Kidney (tissue), 14 donors: Measurements from ENCODE around the gene C1QTNF6. TPM values are rescaled to one million over a fixed set of nuclear protein-coding genes. Genes with fewer than 3 reads are reported as not detected.

Experiments used
- DNase-seq, 5 donors: peaks; one replicate each; pipeline ENCODE4 v3.0.0-alpha.2; 2013 to 2020
- FAIRE-seq: peaks from 2 replicates; lab custom pipeline; 2012; peaks lifted over from hg19 to GRCh38; lab: Jason Lieb, UNC
- H3K27ac ChIP-seq, 2 donors: one replicate each; pipeline ENCODE4 v1.7.0; 2013; ENCODE audit warnings: low read depth in 2 of 2, low read length in 2 of 2, inconsistent platforms in 1 of 2
- H3K27me3 ChIP-seq: one replicate; pipeline ENCODE4 v1.7.1; 2013; ENCODE audit warnings: low read length, inconsistent platforms; ENCODE audit not compliant: control insufficient read depth, insufficient read depth
- H3K36me3 ChIP-seq, 3 donors: one replicate each; pipeline versions ENCODE4 v1.7.0 to v1.7.1; 2013; ENCODE audit warnings: low read length in 3 of 3, control low read depth in 1 of 3, inconsistent platforms in 1 of 3; ENCODE audit not compliant: insufficient read depth in 3 of 3, control insufficient read depth in 2 of 3
- H3K4me1 ChIP-seq, 3 donors: one replicate each; pipeline versions ENCODE4 v1.7.0 to v1.7.1; 2013; ENCODE audit warnings: low read length in 3 of 3, inconsistent platforms in 1 of 3, low read depth in 1 of 3; ENCODE audit not compliant: control insufficient read depth in 2 of 3, insufficient read depth in 2 of 3
- H3K4me3 ChIP-seq, 3 donors: one replicate each; pipeline versions ENCODE4 v1.7.0 to v1.8.1; 2013; ENCODE audit warnings: low read length in 3 of 3, control low read depth in 1 of 3, inconsistent platforms in 1 of 3
- H3K9ac ChIP-seq, 3 donors: one replicate each; pipeline versions ENCODE4 v1.7.0 to v1.7.1; 2013; ENCODE audit warnings: low read length in 3 of 3, control low read depth in 1 of 3, inconsistent platforms in 1 of 3
- H3K9me3 ChIP-seq, 3 donors: one replicate each; pipeline versions ENCODE4 v1.7.0 to v1.7.1; 2013; ENCODE audit warnings: low read length in 3 of 3, control low read depth in 1 of 3, inconsistent platforms in 1 of 3; ENCODE audit not compliant: control insufficient read depth in 2 of 3, insufficient read depth in 1 of 3
- CTCF ChIP-seq: IDR thresholded peaks from 3 replicates; pipeline ENCODE4 v1.5.1; 2012; ENCODE audit warnings: mild to moderate bottlenecking, moderate library complexity, borderline replicate concordance; ENCODE audit not compliant: insufficient read depth; ENCODE audit errors: extremely low read depth
- intact Hi-C: fragments of 100-400 bp; cut with DNase I; formaldehyde crosslinking; loops from one replicate; pipeline ENCODE4 v1.11.1; 2022
- polyA plus RNA-seq: library from polyadenylated mRNA; stranded (reverse); fragments of 350-450 nt; fragmentation: Illumina TruSeq; extraction: RNeasy Lipid Tissue Mini Kit (QIAGEN cat#74804); gene quantifications from one replicate; pipeline ENCODE4 v1.2.3, GENCODE V29; 2014; ENCODE audit warnings: low read depth, low replicate concordance; ENCODE audit not compliant: insufficient read depth
- total RNA-seq: library from RNA; stranded (reverse); fragmentation: NEBNext Ultra II Directional; extraction: Animal tissue kit (Norgen Biotek cat#: 25700); gene quantifications from one replicate; pipeline ENCODE4 v1.2.1, GENCODE V29; 2021
- donor health status: control.
- donor health status: control.
- donor health status: control.
- donor health status: control.
- donor health status: control.
- donor health status: DM: yes; HTN: yes; CAD: no.
- donor health status: Normal renal cell carcinoma (clear cell type).

C1QTNF6 gene
- total and polyA plus RNA-seq, 2 donors from 2014 or later: 3.2 to 8.0 TPM

- no peak for TF ChIP-seq CTCF
- Histone ChIP-seq H3K9ac (no peak overlapping the region), H3K27ac (no peak overlapping the region), H3K4me1 (no peaks in the 10 kb centered on the region), H3K9me3 (no peaks in the 10 kb centered on the region), H3K36me3 (no peaks in the 10 kb centered on the region), H3K4me3 (no peak overlapping the region), H3K27me3 (no peaks in the 10 kb centered on the region)
- intact Hi-C loops: no loop called here
- FAIRE-seq (no peak), DNase-seq (no peak)
Observed at GRCh38 chr22:37135023-37135422, 53.0 kb downstream of the C1QTNF6 start.

GRCh38 chr22:37133304-37134018, 54.6 kb downstream of the C1QTNF6 start:
- no peaks in the 10 kb centered on the region for H3K27me3 ChIP-seq
- no peak overlapping the region for H3K4me3 ChIP-seq
- no peaks in the 10 kb centered on the region for H3K36me3 ChIP-seq
- no peaks in the 10 kb centered on the region for H3K9me3 ChIP-seq
- no peak for FAIRE-seq
- no peak for DNase-seq
- intact Hi-C loops: no loop called here
- H3K9ac ChIP-seq: no peak overlapping the region
- no peaks in the 10 kb centered on the region for H3K4me1 ChIP-seq
- TF ChIP-seq CTCF: no peak
- no peak overlapping the region for H3K27ac ChIP-seq

GRCh38 chr22:37132773-37133172, 55.3 kb downstream of the C1QTNF6 start:
- Histone ChIP-seq H3K9me3 (no peaks in the 10 kb centered on the region), H3K27ac (no peak overlapping the region), H3K4me3 (no peak overlapping the region), H3K27me3 (no peaks in the 10 kb centered on the region), H3K36me3 (no peaks in the 10 kb centered on the region), H3K9ac (no peak overlapping the region), H3K4me1 (no peaks in the 10 kb centered on the region)
- no peak for DNase-seq
- TF ChIP-seq CTCF: no peak
- intact Hi-C loops: no loop called here
- FAIRE-seq: no peak

Other genes with a start within 250 kb of the C1QTNF6 start
- gene TST, start 168.8 kb downstream of the C1QTNF6 start, total RNA-seq: 48.7 TPM
- 283 TPM for gene TST, start 168.8 kb downstream of the C1QTNF6 start, polyA plus RNA-seq
- gene MPST, start 168.5 kb downstream of the C1QTNF6 start, total RNA-seq: 44.4 TPM
- 167 TPM for gene MPST, start 168.5 kb downstream of the C1QTNF6 start, polyA plus RNA-seq
- gene KCTD17, start 136.5 kb downstream of the C1QTNF6 start, total RNA-seq: 13.9 TPM
- 9.6 TPM for gene KCTD17, start 136.5 kb downstream of the C1QTNF6 start, polyA plus RNA-seq
- gene TMPRSS6, start 78.5 kb downstream of the C1QTNF6 start, total RNA-seq: 1.4 TPM
- not detected for gene TMPRSS6, start 78.5 kb downstream of the C1QTNF6 start, polyA plus RNA-seq
- gene IL2RB, start 38.3 kb downstream of the C1QTNF6 start, total RNA-seq: 7.6 TPM
- 0.32 TPM for gene IL2RB, start 38.3 kb downstream of the C1QTNF6 start, polyA plus RNA-seq
- 0.13 TPM for gene SSTR3, start 24.2 kb upstream of the C1QTNF6 start, total RNA-seq
- gene SSTR3, start 24.2 kb upstream of the C1QTNF6 start, polyA plus RNA-seq: 0.56 TPM
- gene RAC2, start 56.0 kb upstream of the C1QTNF6 start, total RNA-seq: 38.6 TPM
- gene RAC2, start 56.0 kb upstream of the C1QTNF6 start, polyA plus RNA-seq: 4.5 TPM
- 30.2 TPM for gene CYTH4, start 94.3 kb upstream of the C1QTNF6 start, total RNA-seq
- gene CYTH4, start 94.3 kb upstream of the C1QTNF6 start, polyA plus RNA-seq: 1.9 TPM
- gene ELFN2, start 239.2 kb upstream of the C1QTNF6 start, total RNA-seq: 4.6 TPM
- 0.19 TPM for gene ELFN2, start 239.2 kb upstream of the C1QTNF6 start, polyA plus RNA-seq